Transverse colon (tissue), 4 donors: ENCODE measurements around the gene PCIF1.

Experiments
- EP300 ChIP-seq: sonication (generic); formaldehyde crosslinking; IDR thresholded peaks from one replicate; pipeline ENCODE4 v1.6.1; 2017; ENCODE audit warnings: antibody characterized with exemption, low read depth
- POLR2A ChIP-seq: fragments of 450-650 bp; IDR thresholded peaks from one replicate; pipeline ENCODE4 v1.6.1; 2016; ENCODE audit warnings: antibody characterized with exemption, mild to moderate bottlenecking, moderate library complexity
- POLR2AphosphoS5 ChIP-seq, 3 donors: sonication (generic); formaldehyde crosslinking; IDR thresholded peaks; one replicate each; pipeline ENCODE4 v1.6.1; 2016; ENCODE audit warnings: antibody characterized with exemption in 3 of 3
- TF ChIP-seq, protein P1 (sequence below), 5 experiments: fragments of 200-600 bp in 3 of 5; fragments of 450-650 bp in 2 of 5; sonication (generic) in 3 of 5; IDR thresholded peaks; 1 replicate in 2 of 5; 2 replicates in 3 of 5; pipeline ENCODE4 v1.5.1; 2016 to 2017; ENCODE audit warnings: antibody characterized with exemption in 5 of 5, inconsistent platforms in 3 of 5, mild to moderate bottlenecking in 2 of 5, moderate library complexity in 1 of 5

DNA sequence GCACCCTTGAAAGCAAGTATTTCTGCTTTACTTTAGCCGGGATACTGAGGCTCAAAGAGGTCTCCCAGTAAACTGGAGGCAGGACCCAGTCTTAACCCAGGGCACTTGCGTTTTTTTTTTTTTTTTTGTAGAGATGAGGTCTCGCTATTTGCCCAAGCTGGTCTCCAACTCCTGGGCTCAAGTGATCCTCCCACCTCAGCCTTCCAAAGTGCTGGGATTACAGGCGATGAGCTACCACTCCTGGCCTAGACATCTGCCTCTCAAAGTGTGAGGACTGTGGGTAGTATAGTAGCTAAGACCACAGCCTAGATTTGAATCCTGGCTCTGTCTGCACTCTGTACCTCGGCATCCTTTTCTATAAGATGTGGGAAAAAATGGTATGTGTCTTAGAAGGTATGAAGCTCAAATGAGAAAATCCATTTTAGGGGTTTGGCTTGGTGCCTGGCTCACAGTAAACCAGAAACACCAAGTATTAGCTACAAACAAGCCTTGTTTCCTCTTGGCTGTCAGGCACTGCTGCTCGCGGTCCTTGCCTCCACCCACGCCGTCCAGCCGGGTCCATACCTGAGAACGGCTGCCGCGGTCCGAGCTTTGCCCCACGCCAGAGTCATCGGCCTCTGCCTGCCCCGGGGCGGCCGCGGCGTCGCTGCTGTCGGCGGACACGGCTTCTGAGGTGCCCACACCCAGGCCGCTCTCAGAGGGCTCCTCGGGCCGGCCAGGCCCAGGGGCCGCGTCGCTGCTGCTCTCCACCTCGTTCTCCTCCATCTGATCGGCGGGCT, 36.4 kb downstream of the PCIF1 start:
- TF ChIP-seq, protein P1, sequence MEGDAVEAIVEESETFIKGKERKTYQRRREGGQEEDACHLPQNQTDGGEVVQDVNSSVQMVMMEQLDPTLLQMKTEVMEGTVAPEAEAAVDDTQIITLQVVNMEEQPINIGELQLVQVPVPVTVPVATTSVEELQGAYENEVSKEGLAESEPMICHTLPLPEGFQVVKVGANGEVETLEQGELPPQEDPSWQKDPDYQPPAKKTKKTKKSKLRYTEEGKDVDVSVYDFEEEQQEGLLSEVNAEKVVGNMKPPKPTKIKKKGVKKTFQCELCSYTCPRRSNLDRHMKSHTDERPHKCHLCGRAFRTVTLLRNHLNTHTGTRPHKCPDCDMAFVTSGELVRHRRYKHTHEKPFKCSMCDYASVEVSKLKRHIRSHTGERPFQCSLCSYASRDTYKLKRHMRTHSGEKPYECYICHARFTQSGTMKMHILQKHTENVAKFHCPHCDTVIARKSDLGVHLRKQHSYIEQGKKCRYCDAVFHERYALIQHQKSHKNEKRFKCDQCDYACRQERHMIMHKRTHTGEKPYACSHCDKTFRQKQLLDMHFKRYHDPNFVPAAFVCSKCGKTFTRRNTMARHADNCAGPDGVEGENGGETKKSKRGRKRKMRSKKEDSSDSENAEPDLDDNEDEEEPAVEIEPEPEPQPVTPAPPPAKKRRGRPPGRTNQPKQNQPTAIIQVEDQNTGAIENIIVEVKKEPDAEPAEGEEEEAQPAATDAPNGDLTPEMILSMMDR (IDR thresholded peaks at IDR 0.05), result no peak
- TF ChIP-seq POLR2A, result no peak
- no peak for TF ChIP-seq EP300
- TF ChIP-seq POLR2AphosphoS5 (IDR thresholded peaks at IDR 0.05), result no peak
